Endothelial cell of umbilical vein (primary cell): ENCODE results near the gene FNDC1. TPM values are rescaled to one million over a fixed set of nuclear protein-coding genes. Genes with fewer than 3 reads are reported as not detected.

Source experiments
- BruUV-seq: library from RNA; stranded (reverse); fragments of 400-500 nt; replicated peaks from 2 replicates; lab custom pipeline; 2021; lab: Mats Ljungman, UMichigan
- CTCF ChIA-PET: fragments of 300-600, 350-600 bp; sonication (Branson Sonifier 250); formaldehyde crosslinking; loops from one replicate; lab custom pipeline; 2021; ENCODE audit warnings: antibody characterized with exemption, inconsistent platforms; lab: Charles Lee
- POLR2A ChIA-PET: fragments of 300-600, 350-600 bp; sonication (Branson Sonifier 250); formaldehyde crosslinking; loops from one replicate; lab custom pipeline; 2021; ENCODE audit warnings: antibody characterized with exemption, inconsistent platforms; lab: Charles Lee
- DNase-seq: peaks from one replicate; pipeline ENCODE4 v3.0.0-alpha.2; 2011; ENCODE audit warnings: low read depth, low spot score
- FAIRE-seq: peaks from 2 replicates; lab custom pipeline; 2011; peaks lifted over from hg19 to GRCh38; lab: Jason Lieb, UNC
- H2AFZ ChIP-seq: 2 replicates; pipeline ENCODE4 v1.6.0; 2012; ENCODE audit warnings: low read depth, low read length, control low read depth, inconsistent platforms
- H3K27ac ChIP-seq: 2 replicates; pipeline ENCODE4 v1.5.1; 2011; ENCODE audit warnings: low read depth, mild to moderate bottlenecking, control low read depth, low read length, moderate library complexity; ENCODE audit not compliant: insufficient read depth
- H3K27me3 ChIP-seq, 2 experiments: 2 replicates each; pipeline versions ENCODE4 v1.6.0 to v1.6.1; 2011; ENCODE audit warnings: low read length in 2 of 2, mixed read lengths in 1 of 2; ENCODE audit not compliant: control insufficient read depth in 2 of 2, insufficient read depth in 2 of 2
- H3K36me3 ChIP-seq, 2 experiments: 2 replicates in 1 of 2; 3 replicates in 1 of 2; pipeline ENCODE4 v1.5.1; 2011; ENCODE audit warnings: low read length in 2 of 2, mild to moderate bottlenecking in 1 of 2, moderate library complexity in 1 of 2; ENCODE audit not compliant: control insufficient read depth in 2 of 2, insufficient read depth in 2 of 2; ENCODE audit errors: extremely low read depth in 1 of 2
- H3K4me1 ChIP-seq: 3 replicates; pipeline ENCODE4 v1.5.1; 2011; ENCODE audit warnings: mild to moderate bottlenecking, low read length; ENCODE audit not compliant: control insufficient read depth, insufficient read depth; ENCODE audit errors: extremely low read depth
- H3K4me2 ChIP-seq: 2 replicates; pipeline ENCODE4 v1.6.1; 2011; ENCODE audit warnings: low read length, control low read depth, mixed read lengths; ENCODE audit not compliant: insufficient read depth
- H3K4me3 ChIP-seq, 3 experiments: fragments of 200-600 bp in 1 of 3; sonication (generic), shearing (Covaris generic) in 1 of 3; replicated peaks in 1 of 3; 2 replicates each; pipeline ENCODE4 v1.5.1; 2011 to 2016; ENCODE audit warnings: control low read depth in 3 of 3, low read length in 3 of 3, mild to moderate bottlenecking in 2 of 3, inconsistent platforms in 1 of 3, low read depth in 1 of 3, moderate library complexity in 1 of 3; ENCODE audit not compliant: insufficient read depth in 1 of 3
- H3K79me2 ChIP-seq: 2 replicates; pipeline ENCODE4 v1.6.0; 2012; ENCODE audit warnings: low read length, inconsistent platforms; ENCODE audit not compliant: control insufficient read depth, insufficient read depth
- H3K9ac ChIP-seq: replicated peaks from 2 replicates; pipeline ENCODE3; 2011; ENCODE audit warnings: low read length, control low read depth; ENCODE audit not compliant: insufficient read depth; ENCODE audit errors: extremely low read depth
- H3K9me1 ChIP-seq: replicated peaks from 3 replicates; pipeline ENCODE4 v1.6.0; 2011; ENCODE audit warnings: mild to moderate bottlenecking, low read length; ENCODE audit not compliant: control insufficient read depth, insufficient read depth; ENCODE audit errors: extremely low read depth
- H3K9me3 ChIP-seq: replicated peaks from 2 replicates; pipeline ENCODE4 v1.5.1; 2012; ENCODE audit warnings: low read length, inconsistent platforms; ENCODE audit not compliant: control insufficient read depth, insufficient read depth
- H4K20me1 ChIP-seq: replicated peaks from 2 replicates; pipeline ENCODE3; 2011; ENCODE audit warnings: mild to moderate bottlenecking, low read length; ENCODE audit not compliant: control insufficient read depth, insufficient read depth; ENCODE audit errors: extremely low read depth
- EZH2 ChIP-seq: IDR thresholded peaks from 2 replicates; pipeline ENCODE4 v1.6.1; 2012; ENCODE audit warnings: borderline replicate concordance, low read depth, mild to moderate bottlenecking, moderate library complexity, low read length, inconsistent platforms; ENCODE audit not compliant: severe bottlenecking
- GATA2 ChIP-seq: IDR thresholded peaks from 2 replicates; pipeline ENCODE4 v1.7.0; 2011; ENCODE audit warnings: low read depth, mild to moderate bottlenecking, moderate library complexity, mixed read lengths, low read length; ENCODE audit not compliant: insufficient read length, insufficient read depth
- JUN ChIP-seq: IDR thresholded peaks from 2 replicates; pipeline ENCODE4 v1.6.1; 2011; ENCODE audit warnings: borderline replicate concordance, low read depth; ENCODE audit not compliant: insufficient read length, insufficient read depth
- MYC ChIP-seq: IDR thresholded peaks from one replicate; pipeline ENCODE4 v1.6.1; 2011; ENCODE audit warnings: mild to moderate bottlenecking, low read depth, low read length
- POLR2A ChIP-seq: IDR thresholded peaks from 2 replicates; pipeline ENCODE4 v1.6.1; 2012; ENCODE audit warnings: low read depth, mild to moderate bottlenecking, control low read depth, low read length
- POLR2AphosphoS5 ChIP-seq: IDR thresholded peaks from 2 replicates; pipeline ENCODE4 v1.6.1; 2012; ENCODE audit warnings: low read depth, mild to moderate bottlenecking, control low read depth, low read length, moderate library complexity; ENCODE audit not compliant: insufficient read depth
- dilution Hi-C: fragments of 300-500 bp; cut with MboI; formaldehyde crosslinking; loops from one replicate; pipeline ENCODE4 v1.15.0; 2019; ENCODE audit warnings: low sequenced_read_pairs; ENCODE audit not compliant: extremely low pct_ligation_motif_present
- intact Hi-C: fragments of 100-400 bp; cut with micrococcal nuclease; formaldehyde crosslinking; loops from one replicate; pipeline ENCODE4 v1.10.0; 2022
- polyA plus RNA-seq, 4 experiments: library from polyadenylated mRNA; depleted of rRNA in 3 of 4; stranded (reverse) in 3 of 4; unstranded in 1 of 4; fragments of >200 nt; gene quantifications; 2 replicates each; pipeline versions ENCODE4 v1.2.1 to v1.2.3, GENCODE V29; 2011 to 2012; ENCODE audit warnings: missing spikeins in 1 of 4
- total RNA-seq: library from RNA; stranded (reverse); gene quantifications from 2 replicates; pipeline ENCODE4 v1.2.3, GENCODE V29; 2021
- TF ChIP-seq, protein P1 (sequence below), 2 donors: IDR thresholded peaks; 1 replicate in 1 of 2; 2 replicates in 1 of 2; pipeline ENCODE4 v1.5.1; 2011; ENCODE audit warnings: low read length in 2 of 2, mild to moderate bottlenecking in 2 of 2, moderate library complexity in 2 of 2, control low read depth in 1 of 2, inconsistent platforms in 1 of 2, low read depth in 1 of 2; ENCODE audit not compliant: insufficient read depth in 1 of 2; ENCODE audit errors: extremely low read depth in 1 of 2
- TF ChIP-seq, protein P2 (sequence below): IDR thresholded peaks from 2 replicates; pipeline ENCODE4 v1.6.1; 2011; ENCODE audit not compliant: insufficient read depth, insufficient read length

Gene FNDC1
- total and polyA plus RNA-seq, 2 donors (not counting 3 experiments of a cell fraction or from before 2014, with no cell fraction given): 0.04 TPM; not detected in 1

DNA sequence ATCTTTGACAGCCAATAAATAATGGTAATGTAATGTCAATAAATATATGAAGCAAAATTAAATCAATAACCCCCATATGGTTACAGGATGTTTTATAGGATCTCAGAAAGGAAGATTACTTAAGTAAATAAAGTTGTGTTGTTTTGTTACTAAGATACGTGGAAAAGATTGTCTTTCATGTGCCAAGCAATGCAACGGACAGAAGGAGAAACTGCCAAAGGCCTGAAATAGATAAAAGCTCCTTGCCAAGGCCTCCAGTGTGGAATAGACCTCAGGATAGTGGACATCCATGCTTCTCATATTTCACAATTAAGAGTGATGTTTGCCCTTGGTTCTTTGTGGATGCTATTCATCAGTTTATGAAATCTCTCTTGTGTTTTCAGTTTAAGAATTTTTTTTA, 16.4 kb upstream of the FNDC1 start:
- Histone ChIP-seq H3K4me2 (no peak overlapping the region), H3K9me1 (no peaks in the 10 kb centered on the region), H3K4me1 (no peaks in the 10 kb centered on the region), H3K36me3 (no peaks in the 10 kb centered on the region), H4K20me1 (no peaks in the 10 kb centered on the region), H3K27ac (no peak overlapping the region), H3K4me3 (no peak overlapping the region), H3K27me3 (no peaks in the 10 kb centered on the region), H3K9me3 (no peaks in the 10 kb centered on the region), H2AFZ (no peak overlapping the region), H3K79me2 (no peaks in the 10 kb centered on the region), H3K9ac (no peak overlapping the region)
- BruUV-seq: no TSS peak
- FAIRE-seq: no peak
- ChIA-PET POLR2A (no interaction called here), CTCF (interaction anchor here (2.2 kb wide), 1 partner anchor 144 kb away, joined by 5 read pairs; no protein-coding TSS in a partner anchor)
- DNase-seq: no peak
- TF ChIP-seq JUN (no peak), GATA2 (no peak), EZH2 (no peak), POLR2A (no peak), MYC (no peak), POLR2AphosphoS5 (no peak)
- TF ChIP-seq, protein P1, sequence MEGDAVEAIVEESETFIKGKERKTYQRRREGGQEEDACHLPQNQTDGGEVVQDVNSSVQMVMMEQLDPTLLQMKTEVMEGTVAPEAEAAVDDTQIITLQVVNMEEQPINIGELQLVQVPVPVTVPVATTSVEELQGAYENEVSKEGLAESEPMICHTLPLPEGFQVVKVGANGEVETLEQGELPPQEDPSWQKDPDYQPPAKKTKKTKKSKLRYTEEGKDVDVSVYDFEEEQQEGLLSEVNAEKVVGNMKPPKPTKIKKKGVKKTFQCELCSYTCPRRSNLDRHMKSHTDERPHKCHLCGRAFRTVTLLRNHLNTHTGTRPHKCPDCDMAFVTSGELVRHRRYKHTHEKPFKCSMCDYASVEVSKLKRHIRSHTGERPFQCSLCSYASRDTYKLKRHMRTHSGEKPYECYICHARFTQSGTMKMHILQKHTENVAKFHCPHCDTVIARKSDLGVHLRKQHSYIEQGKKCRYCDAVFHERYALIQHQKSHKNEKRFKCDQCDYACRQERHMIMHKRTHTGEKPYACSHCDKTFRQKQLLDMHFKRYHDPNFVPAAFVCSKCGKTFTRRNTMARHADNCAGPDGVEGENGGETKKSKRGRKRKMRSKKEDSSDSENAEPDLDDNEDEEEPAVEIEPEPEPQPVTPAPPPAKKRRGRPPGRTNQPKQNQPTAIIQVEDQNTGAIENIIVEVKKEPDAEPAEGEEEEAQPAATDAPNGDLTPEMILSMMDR (IDR thresholded peaks at IDR 0.05; ENCODE audit: extremely low read depth in 1 of 2, insufficient read depth in 1 of 2, low read depth in 1 of 2, low read length in 2 of 2): no peak
- TF ChIP-seq, protein P2, sequence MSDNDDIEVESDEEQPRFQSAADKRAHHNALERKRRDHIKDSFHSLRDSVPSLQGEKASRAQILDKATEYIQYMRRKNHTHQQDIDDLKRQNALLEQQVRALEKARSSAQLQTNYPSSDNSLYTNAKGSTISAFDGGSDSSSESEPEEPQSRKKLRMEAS: no peak
- intact Hi-C loops: no loop called here
- dilution Hi-C loops: no loop called here
